ENCODE data around the gene CAV3.

The CAV3 gene

DNA sequence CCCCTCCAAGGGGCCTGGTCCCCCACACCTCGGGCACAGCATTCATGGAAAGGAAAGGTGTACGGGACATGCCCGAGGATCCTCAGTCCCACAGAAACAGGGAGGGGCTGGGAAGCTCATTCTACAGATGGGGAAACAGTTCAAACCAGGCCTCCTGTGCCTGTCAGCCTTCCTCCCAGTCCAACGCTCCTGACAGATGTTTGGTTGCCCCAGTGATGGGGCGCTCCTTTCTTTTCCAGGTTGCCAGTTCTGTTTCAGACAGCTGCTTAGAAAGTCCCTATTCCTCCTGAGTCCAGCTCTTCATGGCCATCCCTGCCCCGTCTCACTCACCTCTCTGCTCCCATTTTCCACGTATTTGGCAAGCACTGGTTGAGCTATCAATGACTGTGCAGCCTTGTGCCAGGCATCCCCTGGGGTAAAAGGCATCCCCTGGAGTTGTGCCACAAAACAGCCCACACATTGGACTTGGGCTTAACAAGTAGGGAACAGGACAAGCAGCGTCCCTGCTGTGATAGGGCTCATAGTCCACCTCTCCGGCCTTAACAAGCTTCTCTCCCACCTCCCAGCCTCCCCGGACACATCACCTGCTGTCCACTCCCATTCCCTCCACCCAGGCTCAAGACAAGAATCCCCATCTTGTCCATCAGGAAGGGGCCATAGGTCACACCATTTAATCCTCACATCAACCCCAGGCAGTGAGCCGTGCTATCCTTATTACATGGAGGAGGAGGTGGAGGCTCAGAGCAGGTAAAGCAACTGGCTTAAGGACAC lies 29.2 kb downstream of the CAV3 start:
- DNase-seq = no peak

- DNase-seq = no peak
Observed at GRCh38 chr3:8764528-8764927, 30.9 kb downstream of the CAV3 start.

GRCh38 chr3:8765528-8765927 lies 31.9 kb downstream of the CAV3 start:
- DNase-seq = no peak

- no peak for DNase-seq
Observed at GRCh38 chr3:8766148-8766547, 32.5 kb downstream of the CAV3 start.

DNA sequence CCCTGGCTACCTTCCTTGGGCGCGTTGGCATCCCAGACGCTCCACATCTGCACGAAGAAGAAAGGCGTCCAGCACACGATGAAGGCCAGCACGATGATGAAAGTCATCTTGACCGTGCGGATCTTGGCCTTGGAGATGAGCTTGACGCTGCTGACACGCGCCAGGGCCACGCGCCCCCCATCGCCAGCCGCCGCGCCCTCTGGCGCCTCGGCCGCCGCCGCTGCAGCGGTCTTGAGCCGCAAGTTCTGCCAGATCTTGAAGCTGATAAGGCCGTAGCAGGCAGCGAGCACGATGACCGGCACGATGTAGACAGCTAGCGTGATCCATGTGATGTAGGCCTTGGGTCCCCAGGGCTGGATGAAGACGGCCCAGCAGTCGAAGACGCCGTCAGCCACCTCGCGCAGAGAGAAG lies 33.7 kb downstream of the CAV3 start:
- no peak for DNase-seq

- no peak for DNase-seq
Observed at GRCh38 chr3:8767667-8768363, 34.2 kb downstream of the CAV3 start.

GRCh38 chr3:8768364-8769087 lies 34.9 kb downstream of the CAV3 start:
- no peak for DNase-seq

DNA sequence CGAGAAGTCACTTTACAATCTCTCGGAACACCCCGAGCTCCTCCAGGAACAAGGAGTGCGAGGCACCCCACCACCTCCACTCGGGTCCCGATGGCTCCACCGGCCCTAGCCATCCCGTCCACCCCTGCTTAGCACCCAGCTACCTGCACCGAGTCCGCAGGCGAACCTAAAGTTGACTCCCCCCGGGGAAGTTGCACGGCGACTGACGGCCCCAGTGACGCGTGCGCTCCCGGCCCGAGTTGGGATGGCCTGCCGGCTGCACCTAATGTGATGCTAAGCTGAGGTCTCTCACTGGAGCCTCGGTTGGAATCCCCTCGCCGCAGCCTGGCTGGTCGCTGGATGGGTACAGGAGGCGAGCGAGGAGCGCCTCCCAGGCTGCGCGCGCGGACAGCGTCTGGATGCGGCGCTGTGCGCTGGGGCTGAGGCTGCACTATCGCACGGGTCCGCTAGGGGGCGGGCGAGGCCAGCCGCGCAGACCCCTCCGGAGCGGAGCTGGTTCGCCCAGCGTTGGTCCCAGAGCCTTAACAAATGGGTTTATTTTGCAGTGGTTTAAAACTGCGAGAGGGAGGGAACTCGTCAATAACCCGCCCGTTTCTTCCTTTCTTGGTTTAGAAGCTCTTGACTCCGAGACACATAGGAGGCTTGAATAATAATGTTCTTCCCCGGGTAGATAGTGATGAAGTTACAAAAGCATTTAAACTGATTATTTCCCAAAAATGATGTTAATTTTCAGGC lies 35.7 kb downstream of the CAV3 start, which contains the start of gene OXTR:
OXTR (minus strand) TSS at position 526 of the 735 bp plus-strand sequence. CDS start 1,426 bp downstream, outside the sequence.
- DNase-seq = peak; percentile 84

DNA sequence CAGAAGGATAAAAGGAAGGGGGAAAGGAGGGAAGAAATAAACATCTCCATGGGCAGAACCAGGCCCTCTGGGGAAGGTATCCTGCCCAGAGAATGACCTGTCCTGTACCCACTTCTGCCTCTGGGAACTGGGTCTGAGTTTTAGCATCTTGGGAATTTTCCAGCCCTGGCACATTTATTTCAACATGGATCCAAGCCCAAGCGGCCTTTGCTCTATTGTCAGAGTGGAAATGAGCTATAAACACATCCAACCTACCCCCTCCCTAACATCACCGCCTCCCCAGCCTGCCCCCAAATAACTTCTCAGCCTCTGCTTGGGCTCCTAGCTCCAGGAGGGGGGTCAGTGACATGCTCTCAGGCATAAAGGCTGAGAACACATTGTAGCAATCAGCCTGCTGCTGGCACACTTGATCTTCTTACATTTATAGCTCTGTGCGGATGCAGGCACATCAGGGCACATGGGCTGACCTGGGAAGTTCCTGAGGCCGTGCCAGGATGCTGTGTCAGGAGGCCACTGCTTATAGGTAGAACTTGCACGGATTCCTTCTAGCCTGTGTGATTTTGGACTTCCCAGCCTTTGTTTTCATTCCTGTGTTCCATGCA lies 40.4 kb downstream of the CAV3 start:
- DNase-seq = no peak

- DNase-seq = no peak
Observed at GRCh38 chr3:8775181-8775580, 41.6 kb downstream of the CAV3 start.

GRCh38 chr3:8775602-8776001 lies 42.0 kb downstream of the CAV3 start:
- no peak for DNase-seq

DNA sequence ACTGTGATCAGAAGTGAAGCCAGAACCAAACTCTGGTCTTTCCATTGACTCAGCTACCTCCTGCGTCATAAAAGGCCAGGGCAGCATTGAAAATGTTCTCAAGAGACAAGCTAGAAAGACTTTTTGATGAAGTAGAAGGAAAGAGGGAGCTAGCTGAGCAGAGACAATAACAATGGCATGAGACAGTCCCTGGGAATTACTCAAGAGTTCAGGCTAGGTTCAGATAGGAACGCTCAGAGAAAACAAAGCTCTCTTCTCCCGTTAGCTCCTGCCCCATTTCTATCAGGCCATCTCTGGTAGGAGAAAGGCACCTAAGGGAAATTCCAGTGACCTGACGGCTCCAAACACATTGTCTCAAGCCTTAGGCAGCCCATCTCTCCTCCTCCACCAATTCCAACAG lies 42.8 kb downstream of the CAV3 start:
- DNase-seq = no peak

GRCh38 chr3:8777201-8777977 lies 43.8 kb downstream of the CAV3 start:
- no peak for DNase-seq

DNA sequence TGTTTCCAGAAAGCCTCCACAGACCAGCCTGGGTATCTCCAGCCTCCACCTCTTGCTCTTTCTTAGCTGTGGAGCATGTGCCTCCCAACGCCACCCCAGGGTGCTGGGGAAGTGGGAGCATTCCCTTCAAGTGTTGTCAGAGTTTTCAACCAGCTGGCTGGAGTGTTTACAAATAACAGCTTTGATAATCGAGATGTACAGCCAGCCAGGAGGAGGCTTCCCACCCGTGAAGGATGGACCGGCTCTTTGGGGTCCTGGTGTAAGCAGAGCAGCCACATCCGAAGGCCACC lies 44.3 kb downstream of the CAV3 start:
- no peak for DNase-seq

DNA sequence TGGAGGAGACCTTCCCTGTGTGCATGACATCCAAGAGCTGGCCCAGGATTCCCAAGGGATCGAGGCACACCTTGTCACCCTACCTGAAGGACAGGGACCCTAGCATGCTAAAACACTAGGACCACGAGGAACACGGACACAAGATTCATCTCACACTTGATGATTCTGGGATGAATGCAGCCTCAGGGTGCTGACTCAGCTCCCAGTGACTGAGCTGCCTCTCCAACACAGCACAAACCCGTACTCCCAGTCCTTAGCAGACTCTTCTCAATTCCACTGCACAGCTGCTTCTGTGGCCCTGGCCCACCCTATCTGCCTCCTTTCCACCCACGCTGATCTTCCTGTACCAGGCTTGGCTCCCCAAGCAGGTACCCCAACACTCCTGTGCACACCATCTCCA lies 44.9 kb downstream of the CAV3 start:
- DNase-seq = no peak

- no peak for DNase-seq
Observed at GRCh38 chr3:8780279-8780678, 46.7 kb downstream of the CAV3 start.

DNA sequence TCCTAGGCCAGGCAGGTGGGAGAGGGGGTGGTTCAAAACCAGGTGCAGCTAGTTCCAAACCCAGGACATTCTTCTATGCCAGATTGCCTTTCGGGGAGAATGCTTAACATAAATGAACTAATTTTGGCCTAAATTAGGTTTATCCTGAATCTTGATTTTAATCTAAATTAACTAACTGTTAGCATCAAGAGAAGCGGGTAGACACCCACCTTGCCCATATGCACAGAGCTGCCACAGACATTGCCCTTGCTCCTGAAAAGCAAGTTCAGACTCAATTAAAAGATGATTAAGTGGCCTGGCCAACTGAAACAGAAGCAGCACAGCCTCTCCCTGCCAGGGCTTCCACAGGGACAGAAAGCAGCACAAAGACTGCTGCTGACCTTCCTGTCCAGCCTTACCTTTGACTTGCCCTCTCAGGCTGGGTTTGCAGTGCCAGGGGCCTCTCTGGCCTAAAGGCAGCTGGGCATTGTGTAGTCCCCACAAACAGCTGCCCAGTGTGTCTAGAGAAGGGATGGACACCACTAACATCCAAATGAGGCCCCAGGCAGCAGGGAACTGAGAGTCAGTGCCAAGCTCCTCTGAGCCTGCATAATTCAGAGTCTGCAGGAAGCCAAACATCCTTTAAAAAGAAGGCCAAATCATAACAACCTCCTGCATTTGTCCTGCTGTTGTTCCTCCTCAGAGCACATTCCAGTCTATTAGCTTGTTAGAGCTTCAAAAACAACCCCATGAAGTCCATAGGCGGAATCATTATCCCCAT lies 51.3 kb downstream of the CAV3 start:
- DNase-seq = no peak

DNA sequence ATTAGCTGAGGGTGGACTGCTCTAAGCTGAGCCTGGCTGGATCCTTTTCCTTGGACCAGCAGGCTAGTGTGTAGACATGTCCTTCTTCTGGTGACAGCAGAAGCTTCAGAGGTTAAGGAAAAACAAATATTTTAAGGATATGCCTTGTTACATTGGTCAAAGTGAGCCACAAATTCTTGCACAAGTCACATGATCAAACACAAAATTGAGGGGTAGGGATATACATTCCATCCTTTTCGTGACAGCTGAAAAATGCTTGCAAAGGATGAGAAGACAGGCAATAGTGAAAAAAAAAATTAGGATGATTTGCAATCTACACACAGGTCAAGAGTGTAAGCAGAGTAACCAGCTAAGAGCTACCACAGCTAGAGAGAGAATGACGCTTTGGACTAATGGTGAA lies 56.9 kb downstream of the CAV3 start:
- DNase-seq = no peak

- DNase-seq = no peak
Observed at GRCh38 chr3:8793242-8793641, 59.6 kb downstream of the CAV3 start.

DNA sequence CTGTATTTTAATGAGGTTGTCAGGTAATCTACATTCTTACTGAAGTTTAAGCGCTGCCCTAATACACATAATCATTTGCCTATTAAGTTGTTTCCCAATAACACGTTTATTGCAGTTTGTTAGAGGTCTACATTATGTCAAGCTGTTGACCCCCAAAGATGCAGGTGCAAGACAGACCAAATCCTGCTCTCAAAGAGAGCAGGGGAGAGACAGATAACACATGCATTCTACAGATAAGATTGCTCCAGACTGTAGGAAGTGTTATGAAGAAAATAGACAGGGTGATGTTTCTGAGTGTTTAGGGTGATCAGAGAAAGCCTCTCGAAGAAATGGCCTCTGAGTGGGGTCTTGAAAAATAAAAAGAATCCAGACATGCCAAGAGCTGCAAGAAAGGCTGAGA lies 60.6 kb downstream of the CAV3 start:
- no peak for DNase-seq
